ENCODE measurements around the gene RETREG1. TPM values are rescaled to one million over a fixed set of nuclear protein-coding genes. Genes with fewer than 3 reads are reported as not detected.

Gene RETREG1
- total RNA-seq, 8 experiments from 2014 or later, result 5.5 to 62.9 (median 9.7) TPM

DNA sequence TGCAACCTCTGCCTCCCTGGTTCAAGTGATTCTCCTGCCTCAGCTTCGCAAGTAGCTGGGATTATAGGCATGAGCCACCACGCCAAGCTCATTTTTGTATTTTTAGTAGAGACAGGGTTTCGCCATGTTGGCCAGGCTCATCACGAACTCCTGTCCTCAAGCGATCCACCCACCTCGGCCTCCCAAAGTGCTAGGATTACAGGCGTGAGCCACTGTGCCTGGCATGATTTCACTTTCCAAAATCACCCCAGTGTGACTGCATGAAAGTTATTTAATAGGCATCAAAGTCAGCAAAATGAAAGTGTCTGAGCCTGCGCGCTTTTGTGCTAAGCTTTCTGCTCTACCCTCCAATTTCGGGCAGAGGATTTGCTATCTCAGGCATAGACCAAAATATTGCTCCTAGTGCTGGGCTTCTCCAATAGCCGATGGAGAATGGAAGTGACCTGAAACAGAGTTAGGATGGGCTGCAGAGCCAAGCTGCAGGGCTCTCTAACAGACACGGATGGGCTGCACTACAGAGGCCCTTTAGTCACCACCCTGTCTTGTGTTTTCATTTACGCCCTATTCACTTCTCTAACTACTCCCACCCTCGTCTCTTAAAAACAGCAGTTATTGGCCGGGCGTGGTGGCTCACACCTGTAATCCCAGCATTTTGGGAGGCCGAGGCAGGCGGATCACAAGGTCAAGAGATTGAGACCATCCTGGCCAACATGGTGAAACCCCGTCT, 44.3 kb downstream of the RETREG1 start:
- 69 to 100% (median 94%) methylated on average over 1 to 12 of the region's 19 CpGs; no CpG with 5 or more reads in 2 of the 10 experiments for WGBS, 10 experiments
- in situ Hi-C loops (cut with MboI; ENCODE audit: low pct_unique_long_range_greater_than_20kb in 2 of 9, low sequenced_read_pairs in 9 of 9, unreplicated experiment in 9 of 9), result no loop called here
- no peaks in the 10 kb centered on the region for H3K4me1 ChIP-seq (replicated peaks in 1 of 2)
- H3K27ac ChIP-seq, result no peak overlapping the region
- no peak overlapping the region for H3K4me3 ChIP-seq
- ATAC-seq (replicated peaks in 6 of 8), result no peak

DNA sequence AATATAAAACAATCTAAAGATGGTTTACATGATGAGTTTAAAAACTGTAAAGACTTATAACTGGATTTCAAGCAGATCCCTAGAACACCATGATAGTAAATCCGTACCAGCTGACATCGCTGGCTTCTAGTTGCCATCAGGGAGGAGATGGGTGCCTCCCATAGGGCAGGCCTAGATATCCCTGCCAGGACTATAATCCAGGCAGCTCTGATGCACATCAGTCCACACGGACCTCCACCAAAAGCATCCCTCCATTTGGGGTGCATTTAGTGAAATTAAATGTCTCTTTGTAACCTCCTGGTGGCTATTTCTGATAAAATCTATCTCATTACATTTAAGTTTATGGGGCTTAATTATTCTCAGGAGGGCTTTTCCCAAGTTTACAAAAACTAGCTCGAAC, 45.8 kb downstream of the RETREG1 start:
- in situ Hi-C loops (cut with MboI; ENCODE audit: low pct_unique_long_range_greater_than_20kb in 2 of 9, low sequenced_read_pairs in 9 of 9, unreplicated experiment in 9 of 9), result no loop called here
- Histone ChIP-seq H3K4me1 (replicated peaks in 1 of 2) (no peaks in the 10 kb centered on the region), H3K27ac (no peak overlapping the region), H3K4me3 (no peak overlapping the region)
- ATAC-seq (replicated peaks in 6 of 8), result no peak
- WGBS, 10 experiments, result 0 to 100% (median 47%) methylated on average over 1 to 4 of the region's 4 CpGs; no CpG with 5 or more reads in 1 of the 10 experiments

DNA sequence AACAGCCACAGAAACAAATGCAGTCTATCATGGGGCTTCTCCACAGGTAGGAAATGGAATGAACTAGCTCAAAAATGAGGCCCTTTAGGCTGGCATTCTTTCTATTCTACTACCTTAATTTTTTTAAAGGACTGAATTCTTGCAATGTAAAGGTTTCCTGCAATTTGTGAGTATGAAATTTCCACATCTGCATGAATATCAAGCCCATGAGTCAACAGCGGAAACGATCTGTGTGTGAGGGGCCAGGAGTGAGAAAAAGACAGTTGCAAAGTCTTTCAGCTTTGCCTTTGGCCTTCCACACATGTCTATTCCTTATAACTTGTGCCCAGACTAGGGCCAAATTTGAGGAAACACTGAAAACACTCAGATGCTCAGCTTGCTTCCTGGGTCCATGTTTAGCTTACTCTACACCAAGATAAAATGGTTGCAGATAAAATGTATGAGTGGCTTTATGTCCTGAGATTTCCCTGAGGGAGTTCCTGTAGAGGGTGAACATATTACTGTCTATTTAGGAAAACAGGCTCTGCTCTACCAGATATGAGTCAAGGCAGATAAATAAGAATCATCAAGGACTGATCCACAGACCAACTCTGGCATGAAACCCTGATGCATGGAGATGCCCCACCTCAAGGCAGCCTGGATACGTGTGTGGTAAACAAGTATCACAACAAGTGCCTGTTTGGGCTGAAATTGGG, 46.5 kb downstream of the RETREG1 start:
- 0 to 100% (median 73%) methylated on average over 1 to 3 of the region's 3 CpGs; no CpG with 5 or more reads in 1 of the 10 experiments for WGBS, 10 experiments
- no peaks in the 10 kb centered on the region for H3K4me1 ChIP-seq (replicated peaks in 1 of 2)
- in situ Hi-C loops (cut with MboI; ENCODE audit: low pct_unique_long_range_greater_than_20kb in 2 of 9, low sequenced_read_pairs in 9 of 9, unreplicated experiment in 9 of 9), result no loop called here
- peak in 2 of 8 experiments; percentile 27 to 60 for ATAC-seq (replicated peaks in 6 of 8)
- no peak overlapping the region for H3K27ac ChIP-seq
- no peak overlapping the region for H3K4me3 ChIP-seq

DNA sequence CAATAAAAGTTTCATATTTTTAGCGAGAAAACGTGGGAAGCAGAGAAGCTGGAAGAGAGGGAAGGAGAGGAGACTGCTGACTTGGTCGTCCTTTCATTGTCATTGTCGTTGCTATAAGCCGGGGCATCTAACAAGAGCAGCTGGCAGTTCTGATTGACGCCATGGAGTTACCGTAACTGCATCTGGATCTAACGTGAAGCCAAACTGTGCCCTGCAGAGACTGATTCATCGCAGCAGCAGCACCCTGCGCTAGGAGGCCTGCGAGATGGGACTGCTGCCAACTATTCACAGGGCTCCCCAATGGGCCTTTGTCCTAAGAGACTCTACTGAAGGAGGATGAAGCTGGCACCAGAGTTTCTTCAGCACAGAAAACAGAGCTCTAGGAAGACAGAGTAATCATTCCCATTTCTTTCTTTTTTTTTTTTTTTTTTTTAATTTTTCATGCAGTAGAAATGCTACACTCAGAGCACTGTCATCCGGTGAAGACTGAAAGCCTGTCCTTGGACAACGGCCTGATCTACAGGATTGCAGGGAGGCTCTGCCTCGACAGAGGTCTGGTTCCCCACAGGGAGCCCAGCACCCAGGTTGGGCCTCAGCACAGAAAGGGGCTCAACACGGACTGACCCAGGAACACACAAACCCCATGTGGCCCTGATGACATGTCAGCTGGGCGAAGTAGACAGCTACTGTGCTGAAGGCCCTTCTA, 47.8 kb downstream of the RETREG1 start:
- no peak overlapping the region for H3K4me3 ChIP-seq
- WGBS, 10 experiments, result 59 to 100% (median 89%) methylated on average over 2 to 10 of the region's 16 CpGs; no CpG with 5 or more reads in 1 of the 10 experiments
- in situ Hi-C loops (cut with MboI; ENCODE audit: low pct_unique_long_range_greater_than_20kb in 2 of 9, low sequenced_read_pairs in 9 of 9, unreplicated experiment in 9 of 9), result no loop called here
- no peak overlapping the region for H3K27ac ChIP-seq
- peak in 2 of 8 experiments; percentile 38 to 74 for ATAC-seq (replicated peaks in 6 of 8)
- no peaks in the 10 kb centered on the region for H3K4me1 ChIP-seq (replicated peaks in 1 of 2)

DNA sequence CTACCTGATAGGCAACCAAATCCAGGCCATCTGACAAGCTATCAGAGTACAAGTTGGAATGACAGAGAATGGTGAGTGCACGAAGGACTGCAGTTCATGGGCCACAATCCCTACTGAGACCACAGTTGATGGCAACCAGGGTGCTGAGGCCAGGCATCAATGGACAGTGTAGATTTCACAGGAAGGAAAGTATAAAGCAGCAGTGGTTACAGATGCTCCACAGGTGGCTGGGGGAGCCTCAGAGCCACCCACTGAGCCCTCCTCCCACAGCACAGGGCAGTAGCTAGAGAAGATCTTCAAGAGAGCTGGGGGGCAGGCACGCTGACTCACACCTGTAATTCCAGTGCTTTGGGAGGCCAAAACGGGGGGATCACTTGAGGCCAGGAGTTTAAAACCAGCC, 49.4 kb downstream of the RETREG1 start:
- ATAC-seq (replicated peaks in 6 of 8), result no peak
- in situ Hi-C loops (cut with MboI; ENCODE audit: low pct_unique_long_range_greater_than_20kb in 2 of 9, low sequenced_read_pairs in 9 of 9, unreplicated experiment in 9 of 9), result no loop called here
- no peak overlapping the region for H3K27ac ChIP-seq
- no peaks in the 10 kb centered on the region for H3K4me1 ChIP-seq (replicated peaks in 1 of 2)
- WGBS, 10 experiments, result 0 to 100% (median 68%) methylated on average over 1 to 2 of the region's 3 CpGs; no CpG with 5 or more reads in 2 of the 10 experiments
- no peak overlapping the region for H3K4me3 ChIP-seq

DNA sequence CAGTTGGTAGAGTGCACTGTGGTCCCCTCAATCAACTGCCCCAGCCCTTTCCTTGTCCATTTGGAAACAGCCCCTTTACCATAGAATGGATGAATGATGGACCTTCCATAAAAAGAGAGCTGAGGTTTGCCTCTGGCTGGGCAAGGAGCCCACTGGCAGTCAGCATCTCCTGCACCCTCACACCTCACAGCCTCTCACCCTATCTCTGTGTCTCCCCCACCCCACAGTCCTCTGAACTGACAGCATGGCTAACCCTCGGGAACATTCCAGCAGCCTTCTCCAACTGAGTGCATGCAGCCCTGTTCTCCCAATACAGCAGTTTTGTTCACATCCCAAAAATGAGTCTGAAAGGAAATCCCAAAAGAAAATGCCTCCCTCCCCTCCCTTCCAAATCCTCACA, 51.7 kb downstream of the RETREG1 start:
- in situ Hi-C loops (cut with MboI; ENCODE audit: low pct_unique_long_range_greater_than_20kb in 2 of 9, low sequenced_read_pairs in 9 of 9, unreplicated experiment in 9 of 9), result no loop called here
- ATAC-seq (replicated peaks in 6 of 8), result no peak
- Histone ChIP-seq H3K4me1 (replicated peaks in 1 of 2) (no peaks in the 10 kb centered on the region), H3K27ac (no peak overlapping the region), H3K4me3 (no peak overlapping the region)
- WGBS, 10 experiments, result 70% methylated on average over 1 of the region's 1 CpG; no CpG with 5 or more reads in 9 of the 10 experiments

DNA sequence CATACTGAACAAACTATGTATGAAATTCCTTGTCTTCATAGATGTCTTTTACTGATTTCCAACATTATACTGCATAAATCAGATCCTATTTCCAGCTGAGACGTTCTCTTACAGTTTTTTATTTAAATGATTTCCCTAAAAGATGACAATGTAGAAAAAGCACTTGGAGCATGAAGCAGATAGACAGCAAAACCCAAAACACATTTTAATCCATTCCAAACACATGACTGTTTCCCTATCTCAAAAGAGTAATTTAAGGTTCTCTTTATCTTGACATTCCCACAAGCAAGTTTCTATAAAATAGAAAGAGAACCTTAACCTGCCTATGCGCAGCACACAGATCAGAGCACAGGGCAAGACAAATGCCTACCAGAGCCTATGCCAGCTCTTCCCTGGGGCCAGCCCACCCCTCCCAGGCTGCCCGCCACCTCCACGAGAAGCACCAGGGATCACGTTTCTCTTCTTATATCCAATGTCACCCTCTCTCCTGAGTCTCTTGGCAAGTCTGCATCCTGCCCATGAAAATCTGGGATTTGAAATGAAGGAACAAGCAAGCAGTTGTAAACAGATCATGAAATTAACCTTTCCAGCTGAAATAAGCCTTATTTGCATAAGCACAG, 52.4 kb downstream of the RETREG1 start:
- WGBS, 10 experiments, result 11 to 100% (median 71%) methylated on average over 1 to 5 of the region's 5 CpGs
- no peaks in the 10 kb centered on the region for H3K4me1 ChIP-seq (replicated peaks in 1 of 2)
- H3K27ac ChIP-seq, result no peak overlapping the region
- ATAC-seq (replicated peaks in 6 of 8), result no peak
- H3K4me3 ChIP-seq, result no peak overlapping the region
- in situ Hi-C loops (cut with MboI; ENCODE audit: low pct_unique_long_range_greater_than_20kb in 2 of 9, low sequenced_read_pairs in 9 of 9, unreplicated experiment in 9 of 9), result no loop called here

DNA sequence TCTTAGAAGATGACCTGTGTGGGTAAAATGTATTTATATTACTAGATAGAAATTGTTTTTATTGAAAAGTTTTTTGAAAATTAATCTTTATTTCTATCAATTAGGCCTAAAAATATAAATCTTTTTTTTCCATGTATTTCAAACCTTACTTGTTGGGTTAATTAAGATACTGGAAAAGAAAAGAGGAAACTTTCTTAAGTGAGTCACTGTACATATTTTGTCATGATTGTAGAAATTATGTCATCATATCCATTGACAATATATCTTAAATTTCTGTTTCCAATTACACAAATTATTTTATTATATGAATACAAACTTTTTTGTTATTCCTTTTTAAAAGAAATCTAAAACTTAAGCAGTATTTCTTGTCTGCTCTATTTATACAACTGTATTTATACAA, 53.1 kb downstream of the RETREG1 start:
- no peaks in the 10 kb centered on the region for H3K4me1 ChIP-seq (replicated peaks in 1 of 2)
- in situ Hi-C loops (cut with MboI; ENCODE audit: low pct_unique_long_range_greater_than_20kb in 2 of 9, low sequenced_read_pairs in 9 of 9, unreplicated experiment in 9 of 9), result no loop called here

DNA sequence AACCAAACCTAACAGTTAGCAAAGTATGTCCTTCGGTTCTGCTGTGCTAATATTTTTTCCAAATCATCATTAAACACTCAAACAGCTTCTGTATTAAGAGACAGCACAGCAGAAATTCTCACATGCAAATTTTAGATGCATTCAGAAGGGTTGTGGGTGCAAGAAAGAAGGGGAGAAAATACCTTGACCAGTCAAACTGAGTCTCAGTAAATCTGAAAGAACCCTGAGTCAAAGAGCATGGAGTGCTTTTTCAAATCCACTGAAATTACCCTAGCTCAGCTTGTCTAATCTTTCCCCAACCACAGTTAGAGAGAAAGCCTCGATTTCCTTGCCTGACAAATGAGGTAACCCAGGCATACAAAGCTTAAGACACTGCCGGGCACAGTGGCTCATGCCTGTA, 55.1 kb downstream of the RETREG1 start:
- WGBS, 10 experiments, result 19 to 100% (median 71%) methylated on average over 1 to 3 of the region's 3 CpGs; no CpG with 5 or more reads in 2 of the 10 experiments
- ATAC-seq (replicated peaks in 6 of 8), result no peak
- no peaks in the 10 kb centered on the region for H3K4me1 ChIP-seq (replicated peaks in 1 of 2)
- no peak overlapping the region for H3K27ac ChIP-seq
- H3K4me3 ChIP-seq, result no peak overlapping the region
- in situ Hi-C loops (cut with MboI; ENCODE audit: low pct_unique_long_range_greater_than_20kb in 2 of 9, low sequenced_read_pairs in 9 of 9, unreplicated experiment in 9 of 9), result no loop called here

More for the DNA sequence above, 53.1 kb downstream of the RETREG1 start:
- ATAC-seq (replicated peaks in 6 of 8), result no peak
- no peak overlapping the region for H3K4me3 ChIP-seq
- no peak overlapping the region for H3K27ac ChIP-seq

DNA sequence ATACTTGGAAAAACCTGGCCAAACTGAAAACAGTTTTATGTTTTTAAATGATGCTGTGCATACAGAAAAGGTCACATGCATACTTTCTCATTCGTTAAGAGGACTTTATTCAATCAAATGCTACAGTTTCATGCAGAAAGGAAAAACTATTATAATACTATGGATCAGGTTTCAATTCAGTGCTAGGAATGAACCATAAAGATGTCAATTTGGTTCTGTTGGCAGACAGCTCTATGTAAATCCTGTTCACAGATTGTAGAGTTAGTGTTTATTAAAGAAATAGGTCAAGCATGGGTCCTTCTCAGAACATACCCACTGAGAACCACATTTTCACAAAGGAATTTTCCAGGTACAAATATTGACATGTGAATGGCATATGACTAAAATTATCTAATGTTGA, 57.1 kb downstream of the RETREG1 start:
- in situ Hi-C loops (cut with MboI; ENCODE audit: low pct_unique_long_range_greater_than_20kb in 2 of 9, low sequenced_read_pairs in 9 of 9, unreplicated experiment in 9 of 9), result no loop called here
- H3K27ac ChIP-seq, result no peak overlapping the region
- no peaks in the 10 kb centered on the region for H3K4me1 ChIP-seq (replicated peaks in 1 of 2)
- ATAC-seq (replicated peaks in 6 of 8), result peak in 2 of 8 experiments; percentile 42 to 95
- H3K4me3 ChIP-seq, result no peak overlapping the region
- WGBS, 10 experiments, result 17 to 100% (median 91%) methylated on average over 1 of the region's 1 CpG; no CpG with 5 or more reads in 3 of the 10 experiments

DNA sequence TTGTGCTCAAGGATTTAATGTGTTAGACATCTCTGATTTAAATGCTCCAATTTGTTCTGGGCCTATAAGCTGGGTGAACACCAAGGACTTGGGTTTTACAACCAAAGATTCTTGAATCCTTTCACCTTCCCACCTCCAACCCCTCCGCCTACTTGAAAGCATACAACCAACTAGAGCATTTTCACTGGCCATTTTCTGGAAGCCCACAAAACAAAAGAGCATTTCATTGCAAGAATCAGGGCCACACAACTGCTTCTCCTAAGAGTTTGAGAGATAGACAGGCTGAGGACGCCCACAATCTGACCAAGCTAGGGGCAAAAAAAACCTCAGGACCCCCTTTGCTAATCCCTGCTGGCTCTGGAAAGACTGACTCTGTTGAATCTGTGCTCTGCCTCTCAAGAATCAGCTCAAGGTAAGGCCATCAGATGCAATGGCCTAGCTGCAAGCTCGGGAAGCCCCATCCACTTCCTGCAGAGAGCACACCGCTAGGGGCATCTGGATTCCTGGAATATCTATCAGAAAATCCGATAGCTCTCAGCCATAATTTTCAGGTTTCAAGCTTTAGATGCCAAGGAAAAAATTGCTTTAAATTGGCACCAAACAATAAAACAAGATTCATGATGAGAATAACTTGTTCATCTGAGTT, 57.7 kb downstream of the RETREG1 start:
- WGBS, 10 experiments, result 53 to 100% (median 81%) methylated on average over 1 to 5 of the region's 5 CpGs; no CpG with 5 or more reads in 1 of the 10 experiments
- Histone ChIP-seq H3K4me3 (no peak overlapping the region), H3K4me1 (replicated peaks in 1 of 2) (no peaks in the 10 kb centered on the region), H3K27ac (no peak overlapping the region)
- ATAC-seq (replicated peaks in 6 of 8), result peak in 1 of 8 experiments; percentile 48
- in situ Hi-C loops (cut with MboI; ENCODE audit: low pct_unique_long_range_greater_than_20kb in 2 of 9, low sequenced_read_pairs in 9 of 9, unreplicated experiment in 9 of 9), result no loop called here

DNA sequence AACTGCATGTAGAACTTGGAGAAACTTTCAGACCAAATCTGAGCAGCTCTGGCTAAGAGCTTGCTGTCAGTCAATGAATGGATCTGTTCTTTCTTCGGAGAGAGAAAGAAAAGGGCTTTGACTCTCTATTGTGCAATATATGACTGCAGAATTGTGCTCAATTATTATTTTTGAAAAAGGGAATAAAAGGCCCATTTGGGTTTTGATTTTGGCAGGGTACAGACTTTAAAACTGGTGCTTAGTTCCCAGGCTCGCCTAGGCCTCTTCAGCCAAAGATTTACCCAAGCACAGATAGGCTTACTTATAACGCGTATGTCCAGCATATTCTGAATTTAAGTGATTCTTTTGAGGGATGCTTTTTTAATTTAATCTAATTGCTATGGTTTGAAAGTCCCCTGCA, 59.3 kb downstream of the RETREG1 start:
- 50 to 100% (median 85%) methylated on average over 3 to 4 of the region's 4 CpGs; no CpG with 5 or more reads in 2 of the 10 experiments for WGBS, 10 experiments
- Histone ChIP-seq H3K4me3 (no peak overlapping the region), H3K27ac (no peak overlapping the region), H3K4me1 (replicated peaks in 1 of 2) (no peaks in the 10 kb centered on the region)
- ATAC-seq (replicated peaks in 6 of 8), result no peak
- in situ Hi-C loops (cut with MboI; ENCODE audit: low pct_unique_long_range_greater_than_20kb in 2 of 9, low sequenced_read_pairs in 9 of 9, unreplicated experiment in 9 of 9), result no loop called here
